Progenitor cell of endocrine pancreas (in vitro differentiated cells): ENCODE measurements around the gene PRPH. TPM values are rescaled to one million over a fixed set of nuclear protein-coding genes. Genes with fewer than 3 reads are reported as not detected.

Experiments
- DNase-seq: peaks from one replicate; pipeline ENCODE4 v3.0.0; 2021; ENCODE audit warnings: low spot score; ENCODE audit not compliant: unreplicated experiment
- H3K27ac Mint-ChIP-seq: 2 replicates; pipeline ENCODE4 v1.8.0; 2021; ENCODE audit warnings: mild to moderate bottlenecking, moderate library complexity, mixed read lengths
- H3K27me3 Mint-ChIP-seq: 2 replicates; pipeline ENCODE4 v1.8.0; 2021; ENCODE audit warnings: mixed read lengths
- H3K36me3 Mint-ChIP-seq: 2 replicates; pipeline ENCODE4 v1.8.0; 2022; ENCODE audit warnings: mixed read lengths; ENCODE audit not compliant: insufficient read depth
- H3K4me1 Mint-ChIP-seq: 2 replicates; pipeline ENCODE4 v1.8.0; 2021; ENCODE audit warnings: low read depth, mixed read lengths
- H3K4me3 Mint-ChIP-seq: 2 replicates; pipeline ENCODE4 v1.8.0; 2021; ENCODE audit warnings: low read depth, mild to moderate bottlenecking, moderate library complexity, mixed read lengths
- H3K9me3 Mint-ChIP-seq: 2 replicates; pipeline ENCODE4 v1.8.0; 2021; ENCODE audit warnings: low read depth, mixed read lengths
- total RNA-seq: library from RNA; stranded (reverse); gene quantifications from 2 replicates; pipeline ENCODE4 v1.2.1, GENCODE V29; 2021
- TF ChIP-seq, protein P1 (sequence below): fragments of 200-600 bp; sonication (generic); IDR thresholded peaks from one replicate; pipeline ENCODE4 v1.5.0; 2021; ENCODE audit warnings: antibody characterized with exemption, mild to moderate bottlenecking; ENCODE audit not compliant: unreplicated experiment

PRPH gene
- total RNA-seq, 1 donor from 2014 or later: 0.62 TPM

DNA sequence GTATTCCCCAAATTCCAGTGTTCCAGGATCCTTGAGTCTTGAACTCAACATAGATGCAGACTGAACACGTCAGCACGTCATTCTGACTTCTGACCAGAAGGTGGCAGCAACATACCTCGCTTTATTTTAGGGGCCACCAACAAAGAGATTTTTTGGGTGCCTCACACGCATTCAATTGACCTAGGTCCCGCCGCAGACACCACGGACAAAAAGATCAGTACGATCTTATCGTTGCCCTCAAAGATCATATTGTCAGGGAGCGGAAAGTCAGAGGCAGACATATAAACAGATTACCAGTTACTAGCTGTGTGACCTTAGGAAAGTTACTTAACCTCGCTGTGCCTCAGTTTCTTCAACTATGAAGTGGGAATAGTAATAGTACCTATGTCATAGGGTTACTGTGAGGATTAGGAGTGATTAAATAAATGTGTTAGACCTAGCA is 6.5 kb upstream of the PRPH start:
- peak; percentile 40 for DNase-seq
- Mint-ChIP-seq H3K4me1 (peaks cover 1% of the 10 kb centered on the region), H3K27ac (no peak overlapping the region), H3K27me3 (peaks cover 44% of the 10 kb centered on the region), H3K36me3 (no peaks in the 10 kb centered on the region), H3K9me3 (no peaks in the 10 kb centered on the region), H3K4me3 (no peak overlapping the region)
- TF ChIP-seq, protein P1, sequence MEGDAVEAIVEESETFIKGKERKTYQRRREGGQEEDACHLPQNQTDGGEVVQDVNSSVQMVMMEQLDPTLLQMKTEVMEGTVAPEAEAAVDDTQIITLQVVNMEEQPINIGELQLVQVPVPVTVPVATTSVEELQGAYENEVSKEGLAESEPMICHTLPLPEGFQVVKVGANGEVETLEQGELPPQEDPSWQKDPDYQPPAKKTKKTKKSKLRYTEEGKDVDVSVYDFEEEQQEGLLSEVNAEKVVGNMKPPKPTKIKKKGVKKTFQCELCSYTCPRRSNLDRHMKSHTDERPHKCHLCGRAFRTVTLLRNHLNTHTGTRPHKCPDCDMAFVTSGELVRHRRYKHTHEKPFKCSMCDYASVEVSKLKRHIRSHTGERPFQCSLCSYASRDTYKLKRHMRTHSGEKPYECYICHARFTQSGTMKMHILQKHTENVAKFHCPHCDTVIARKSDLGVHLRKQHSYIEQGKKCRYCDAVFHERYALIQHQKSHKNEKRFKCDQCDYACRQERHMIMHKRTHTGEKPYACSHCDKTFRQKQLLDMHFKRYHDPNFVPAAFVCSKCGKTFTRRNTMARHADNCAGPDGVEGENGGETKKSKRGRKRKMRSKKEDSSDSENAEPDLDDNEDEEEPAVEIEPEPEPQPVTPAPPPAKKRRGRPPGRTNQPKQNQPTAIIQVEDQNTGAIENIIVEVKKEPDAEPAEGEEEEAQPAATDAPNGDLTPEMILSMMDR: peak; percentile 85

DNA sequence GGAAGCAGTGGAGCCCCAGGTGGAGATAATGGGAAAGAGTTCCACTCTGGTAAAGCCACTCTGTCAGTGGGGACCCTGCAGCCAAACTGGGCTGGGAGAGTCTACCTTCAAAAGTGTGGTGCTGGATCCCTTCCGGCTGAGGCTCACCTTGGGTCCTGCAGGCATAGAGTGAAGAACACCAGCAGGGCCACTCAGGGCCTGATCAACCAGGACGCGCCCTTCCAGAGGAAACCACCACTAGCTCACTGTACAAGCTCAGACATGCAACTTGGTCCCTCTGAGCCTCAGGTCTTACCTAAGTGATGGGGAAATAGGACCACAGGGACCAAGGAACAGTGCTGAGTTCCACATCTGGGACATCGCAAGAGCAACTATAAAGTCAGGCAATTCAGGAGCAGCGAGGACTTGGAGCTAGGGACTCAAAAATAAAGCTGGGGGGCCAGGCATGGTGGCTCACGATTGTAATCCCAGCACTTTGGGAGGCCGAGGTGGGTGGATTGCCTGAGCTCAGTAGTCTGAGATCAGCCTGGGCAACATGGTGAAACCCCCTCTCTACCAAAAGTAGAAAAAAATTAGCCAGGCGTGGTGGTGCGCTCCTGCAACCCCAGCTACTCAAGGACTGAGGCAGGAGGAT is 5.9 kb upstream of the PRPH start:
- H3K4me3 Mint-ChIP-seq: no peak overlapping the region
- H3K27me3 Mint-ChIP-seq: peaks cover 50% of the 10 kb centered on the region
- peak overlapping the region; percentile 16 for H3K27ac Mint-ChIP-seq
- H3K9me3 Mint-ChIP-seq: no peaks in the 10 kb centered on the region
- H3K4me1 Mint-ChIP-seq: peaks cover 1% of the 10 kb centered on the region
- no peaks in the 10 kb centered on the region for H3K36me3 Mint-ChIP-seq
- TF ChIP-seq, protein P1: no peak
- DNase-seq: no peak

DNA sequence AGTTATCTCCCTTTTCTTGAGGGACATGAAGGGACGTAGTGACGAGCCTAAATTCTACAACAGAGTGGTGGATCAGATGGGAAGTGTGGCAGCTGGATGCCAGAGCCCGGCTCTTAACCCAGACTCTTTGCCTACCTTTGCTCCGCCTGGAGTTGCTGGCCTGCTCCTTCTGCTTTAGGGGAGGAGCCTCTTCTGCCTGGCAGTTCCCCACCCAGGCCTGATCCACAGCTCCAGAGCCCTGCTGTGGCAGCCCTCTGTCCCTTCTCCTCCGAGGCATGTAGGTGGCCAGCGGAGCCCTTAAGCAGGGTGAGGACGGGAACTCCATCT is 2.3 kb upstream of the PRPH start:
- H3K4me3 Mint-ChIP-seq: no peak overlapping the region
- no peak for DNase-seq
- H3K27ac Mint-ChIP-seq: no peak overlapping the region
- TF ChIP-seq, protein P1: no peak
- H3K27me3 Mint-ChIP-seq: peaks cover 70% of the 10 kb centered on the region
- H3K36me3 Mint-ChIP-seq: no peaks in the 10 kb centered on the region
- peaks cover 4% of the 10 kb centered on the region for H3K4me1 Mint-ChIP-seq
- H3K9me3 Mint-ChIP-seq: no peaks in the 10 kb centered on the region

DNA sequence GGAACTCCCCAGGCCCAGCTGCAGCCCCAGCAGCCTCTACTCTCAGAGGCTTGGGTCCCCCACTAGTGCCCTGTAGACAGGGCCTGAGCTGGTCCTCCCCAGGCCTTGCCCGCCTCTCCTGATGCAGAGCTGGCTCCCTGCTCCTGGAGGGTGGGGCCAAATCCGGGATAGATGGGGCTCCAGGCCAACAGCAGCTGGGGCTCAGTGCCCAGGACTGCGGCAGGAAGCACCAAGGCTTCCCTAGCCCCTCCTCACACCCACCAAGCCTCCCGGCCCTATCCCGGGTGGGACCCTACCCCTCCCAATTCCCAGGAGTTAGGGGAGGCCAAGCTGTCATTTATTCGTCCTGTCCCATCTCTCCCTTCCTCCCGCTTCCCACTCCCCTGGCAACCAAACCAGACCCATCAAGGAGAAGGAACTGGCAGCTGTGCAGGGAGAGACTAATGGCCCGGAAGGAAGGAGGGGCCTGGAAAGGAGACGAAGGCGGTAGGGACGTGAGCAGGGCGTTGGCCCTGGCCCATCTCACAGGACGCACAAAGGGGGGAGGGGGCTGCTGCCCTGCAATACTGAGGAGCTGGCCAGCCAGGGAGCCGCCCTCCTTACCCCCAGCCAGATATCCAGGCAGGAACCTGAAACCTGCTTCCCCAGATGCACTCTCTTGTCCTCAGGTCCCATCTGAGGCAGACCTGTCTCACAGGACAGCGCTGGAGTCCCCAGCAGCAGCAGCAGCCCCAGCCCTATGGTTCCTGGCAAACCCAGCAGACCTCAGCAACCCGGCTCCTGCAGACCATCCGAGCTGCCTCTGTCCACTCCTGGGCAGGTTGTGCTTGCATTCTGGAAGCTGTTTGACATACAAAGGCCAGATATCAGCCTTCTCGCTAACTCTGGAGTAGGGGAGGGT is 1.6 kb upstream of the PRPH start:
- DNase-seq: no peak
- no peaks in the 10 kb centered on the region for H3K9me3 Mint-ChIP-seq
- H3K27me3 Mint-ChIP-seq: peaks cover 70% of the 10 kb centered on the region
- TF ChIP-seq, protein P1: no peak
- peaks cover 4% of the 10 kb centered on the region for H3K4me1 Mint-ChIP-seq
- H3K27ac Mint-ChIP-seq: no peak overlapping the region
- H3K4me3 Mint-ChIP-seq: no peak overlapping the region
- H3K36me3 Mint-ChIP-seq: no peaks in the 10 kb centered on the region

GRCh38 chr12:49294086-49294803 is 702 bp upstream of the PRPH start:
- peaks cover 4% of the 10 kb centered on the region for H3K4me1 Mint-ChIP-seq
- no peak overlapping the region for H3K4me3 Mint-ChIP-seq
- TF ChIP-seq, protein P1: no peak
- peaks cover 72% of the 10 kb centered on the region for H3K27me3 Mint-ChIP-seq
- no peaks in the 10 kb centered on the region for H3K36me3 Mint-ChIP-seq
- H3K9me3 Mint-ChIP-seq: no peaks in the 10 kb centered on the region
- DNase-seq: no peak
- H3K27ac Mint-ChIP-seq: no peak overlapping the region
